ENCODE results near the gene GABARAPL1.

GABARAPL1 gene

DNA sequence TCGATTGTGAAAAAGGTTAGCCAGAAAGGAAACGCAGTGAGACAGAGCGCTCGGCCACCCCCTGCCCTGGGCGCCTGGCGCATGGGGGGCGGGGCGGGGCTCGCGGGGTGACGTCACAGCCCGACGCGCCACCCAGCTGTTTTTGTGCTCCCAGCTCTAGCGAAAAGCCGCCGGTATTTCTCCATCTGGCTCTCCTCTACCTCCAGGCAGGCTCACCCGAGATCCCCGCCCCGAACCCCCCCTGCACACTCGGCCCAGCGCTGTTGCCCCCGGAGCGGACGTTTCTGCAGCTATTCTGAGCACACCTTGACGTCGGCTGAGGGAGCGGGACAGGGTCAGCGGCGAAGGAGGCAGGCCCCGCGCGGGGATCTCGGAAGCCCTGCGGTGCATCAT lies at the start of gene GABARAPL1:
TSS of gene GABARAPL1 (plus strand) at position 139 of the 393 bp plus-strand sequence. CDS start at position 392, 253 bp downstream.
- Histone ChIP-seq H3K4me3 (peak within 1 kb of the TSS; percentile 90), H3K27me3 (ENCODE audit: low read depth) (no peaks in the 10 kb centered on the region), H3K36me3 (replicated peaks) (no peaks in the 10 kb centered on the region; the same call in none of the 2 replicates), H3K9me3 (no peaks in the 10 kb centered on the region), H3K4me1 (peaks cover 13% of the 10 kb centered on the region)
- DNase-seq (ENCODE audit: low spot score in 2 of 2) = peak; percentile 67 to 84
- in situ Hi-C loops (cut with MboI; ENCODE audit: low sequenced_read_pairs) = no loop called here

DNA sequence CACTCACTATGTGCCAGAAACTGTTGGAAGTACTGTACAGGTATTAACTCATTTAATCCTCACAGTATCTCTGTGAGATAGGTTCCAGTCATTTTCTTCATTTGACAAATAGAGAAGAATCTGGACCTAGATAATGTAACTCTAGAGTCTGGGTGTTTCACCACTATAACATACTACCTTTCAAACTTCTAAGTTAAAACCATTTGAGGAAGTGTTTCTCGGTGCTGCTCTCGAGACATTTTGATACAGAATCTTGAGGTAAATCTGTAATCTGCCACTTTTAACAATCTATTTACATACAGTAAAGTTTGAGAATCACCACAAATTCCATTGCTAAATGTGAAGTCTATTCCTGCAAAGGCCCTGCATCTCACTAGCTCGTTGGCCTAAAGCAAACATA lies 49.6 kb upstream of the GABARAPL1 start:
- in situ Hi-C loops (cut with MboI; ENCODE audit: low sequenced_read_pairs) = no loop called here
- Histone ChIP-seq H3K4me3 (no peak overlapping the region), H3K9me3 (no peaks in the 10 kb centered on the region), H3K27me3 (ENCODE audit: low read depth) (no peaks in the 10 kb centered on the region), H3K36me3 (replicated peaks) (no peaks in the 10 kb centered on the region), H3K4me1 (no peaks in the 10 kb centered on the region; the same call in 1 of the 2 replicates)
- no peak for DNase-seq (ENCODE audit: low spot score in 2 of 2)

DNA sequence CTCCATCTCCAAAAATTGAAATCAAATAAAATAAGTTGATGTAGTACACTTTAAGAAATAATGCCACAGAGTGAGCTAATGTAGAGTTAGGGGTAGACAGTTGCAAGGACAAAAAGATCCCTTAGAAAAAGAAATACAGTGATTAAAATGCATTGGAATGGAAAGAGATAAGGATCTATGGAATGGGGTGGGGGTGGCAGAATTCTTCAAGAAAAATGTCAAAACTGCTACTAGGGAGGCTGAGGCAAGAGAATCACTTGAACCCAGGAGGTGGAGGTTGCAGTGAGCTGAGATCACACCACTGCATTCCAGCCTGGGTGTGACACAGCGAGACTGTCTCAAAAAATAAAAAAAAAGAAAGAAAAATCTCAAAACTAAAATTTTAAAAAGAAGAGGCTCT lies 47.3 kb upstream of the GABARAPL1 start:
- H3K27me3 ChIP-seq (ENCODE audit: low read depth) = no peaks in the 10 kb centered on the region
- DNase-seq (ENCODE audit: low spot score in 2 of 2) = no peak
- H3K4me1 ChIP-seq = no peaks in the 10 kb centered on the region; the same call in 1 of the 2 replicates
- H3K36me3 ChIP-seq (replicated peaks) = no peaks in the 10 kb centered on the region
- in situ Hi-C loops (cut with MboI; ENCODE audit: low sequenced_read_pairs) = no loop called here
- H3K9me3 ChIP-seq = no peaks in the 10 kb centered on the region
- no peak overlapping the region for H3K4me3 ChIP-seq

GRCh38 chr12:10167599-10167998 lies 45.1 kb upstream of the GABARAPL1 start:
- in situ Hi-C loops (cut with MboI; ENCODE audit: low sequenced_read_pairs) = no loop called here
- no peaks in the 10 kb centered on the region for H3K27me3 ChIP-seq (ENCODE audit: low read depth)
- H3K9me3 ChIP-seq = no peaks in the 10 kb centered on the region
- H3K4me1 ChIP-seq = no peaks in the 10 kb centered on the region; the same call in 1 of the 2 replicates
- H3K36me3 ChIP-seq (replicated peaks) = no peaks in the 10 kb centered on the region
- no peak overlapping the region for H3K4me3 ChIP-seq
- DNase-seq (ENCODE audit: low spot score in 2 of 2) = no peak

- H3K4me1 ChIP-seq = no peaks in the 10 kb centered on the region; the same call in 1 of the 2 replicates
- DNase-seq (ENCODE audit: low spot score in 2 of 2) = no peak
- H3K4me3 ChIP-seq = no peak overlapping the region
- in situ Hi-C loops (cut with MboI; ENCODE audit: low sequenced_read_pairs) = no loop called here
- no peaks in the 10 kb centered on the region for H3K36me3 ChIP-seq (replicated peaks)
- no peaks in the 10 kb centered on the region for H3K27me3 ChIP-seq (ENCODE audit: low read depth)
- no peaks in the 10 kb centered on the region for H3K9me3 ChIP-seq
These were observed 43.6 kb upstream of the GABARAPL1 start for GRCh38 chr12:10169104-10169503.

- Histone ChIP-seq H3K27me3 (ENCODE audit: low read depth) (no peaks in the 10 kb centered on the region), H3K4me1 (no peaks in the 10 kb centered on the region; the same call in 1 of the 2 replicates), H3K36me3 (replicated peaks) (no peaks in the 10 kb centered on the region), H3K9me3 (no peaks in the 10 kb centered on the region), H3K4me3 (no peak overlapping the region)
- in situ Hi-C loops (cut with MboI; ENCODE audit: low sequenced_read_pairs) = no loop called here
- DNase-seq (ENCODE audit: low spot score in 2 of 2) = no peak
These were observed 42.5 kb upstream of the GABARAPL1 start for GRCh38 chr12:10170216-10170615.

GRCh38 chr12:10171973-10172728 lies 40.5 kb upstream of the GABARAPL1 start, which contains the start of gene OLR1:
Gene OLR1 (minus strand): TSS chr12:10172132. CDS start chr12:10172077, 55 bp downstream.
- H3K4me1 ChIP-seq = no peaks in the 10 kb centered on the region
- H3K4me3 ChIP-seq = no peak within 1 kb of the TSS
- H3K36me3 ChIP-seq (replicated peaks) = no peaks in the 10 kb centered on the region
- no peak for DNase-seq (ENCODE audit: low spot score in 2 of 2)
- no peaks in the 10 kb centered on the region for H3K27me3 ChIP-seq (ENCODE audit: low read depth)
- in situ Hi-C loops (cut with MboI; ENCODE audit: low sequenced_read_pairs) = no loop called here
- no peaks in the 10 kb centered on the region for H3K9me3 ChIP-seq

DNA sequence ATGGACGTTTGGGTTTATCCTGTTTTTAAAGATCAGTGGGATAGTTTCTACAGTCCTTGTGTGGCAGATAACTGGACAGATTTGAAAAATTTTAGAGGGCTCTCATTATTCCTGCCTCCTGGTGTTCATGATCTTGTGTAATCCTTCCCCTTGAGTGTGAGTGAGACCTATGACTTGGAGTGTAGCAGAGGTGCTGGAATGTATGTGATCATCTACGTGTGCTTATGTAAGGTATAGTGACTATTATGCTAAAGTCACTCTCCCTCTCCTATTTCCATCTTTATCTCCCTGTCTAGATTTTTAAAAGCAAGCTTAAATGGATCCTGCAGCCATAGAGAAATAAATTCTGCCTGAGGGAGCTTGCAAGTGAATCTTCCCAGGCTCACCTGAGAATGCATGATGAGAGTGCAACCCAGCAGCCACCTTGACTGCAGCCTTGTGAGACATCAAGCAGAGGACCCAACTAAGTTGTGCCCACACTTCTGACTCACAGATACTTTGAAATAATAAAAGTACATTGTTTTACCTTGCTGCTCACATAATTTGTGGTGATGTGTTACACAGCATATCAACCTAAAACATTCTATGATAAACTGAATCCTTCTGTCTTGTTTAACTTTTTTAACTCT lies 37.6 kb upstream of the GABARAPL1 start:
- in situ Hi-C loops (cut with MboI; ENCODE audit: low sequenced_read_pairs) = no loop called here
- H3K4me3 ChIP-seq = no peak overlapping the region
- no peak for DNase-seq (ENCODE audit: low spot score in 2 of 2)
- H3K9me3 ChIP-seq = no peaks in the 10 kb centered on the region
- no peaks in the 10 kb centered on the region for H3K27me3 ChIP-seq (ENCODE audit: low read depth)
- no peaks in the 10 kb centered on the region for H3K36me3 ChIP-seq (replicated peaks)
- no peaks in the 10 kb centered on the region for H3K4me1 ChIP-seq

DNA sequence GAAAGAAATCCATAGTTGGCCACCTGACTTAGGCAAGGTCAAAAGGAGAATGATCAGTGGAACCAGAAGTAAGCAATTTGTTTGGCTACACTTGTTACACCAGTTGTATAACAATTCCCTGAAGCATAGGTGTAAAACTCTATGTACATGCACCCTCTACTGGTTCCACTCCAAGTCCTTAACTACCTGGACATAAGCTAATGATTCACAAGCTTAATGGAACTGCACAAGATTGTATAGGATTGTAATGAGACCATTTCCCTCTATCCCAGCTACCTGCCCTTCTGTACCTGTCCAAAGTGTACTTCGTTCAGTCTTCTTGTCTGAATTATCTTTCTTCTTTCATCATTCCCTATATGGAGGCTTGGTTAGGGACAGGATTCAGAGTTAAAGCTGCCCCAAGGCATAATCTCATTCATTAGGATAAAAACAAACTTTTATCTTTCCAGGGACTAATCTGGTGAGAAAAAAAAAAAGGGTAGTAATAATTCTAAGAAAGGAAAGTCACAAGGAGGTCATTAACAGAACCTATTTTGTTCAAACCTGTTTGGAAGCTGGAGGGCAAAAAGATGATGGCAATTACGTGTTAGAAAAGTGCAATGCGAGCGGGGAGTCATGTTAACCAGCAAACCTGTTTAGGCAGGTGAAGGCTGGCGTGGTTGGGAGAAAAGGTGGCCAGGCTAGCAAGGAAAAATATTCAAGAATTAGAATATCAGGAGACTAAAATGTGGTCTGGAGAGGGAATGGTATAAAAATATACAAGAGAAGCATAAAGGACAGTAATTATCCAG lies 36.6 kb upstream of the GABARAPL1 start:
- no peaks in the 10 kb centered on the region for H3K36me3 ChIP-seq (replicated peaks)
- H3K9me3 ChIP-seq = no peaks in the 10 kb centered on the region
- H3K27me3 ChIP-seq (ENCODE audit: low read depth) = no peaks in the 10 kb centered on the region
- no peak for DNase-seq (ENCODE audit: low spot score in 2 of 2)
- H3K4me3 ChIP-seq = no peak overlapping the region
- in situ Hi-C loops (cut with MboI; ENCODE audit: low sequenced_read_pairs) = no loop called here
- H3K4me1 ChIP-seq = no peaks in the 10 kb centered on the region

GRCh38 chr12:10178821-10179220 lies 33.9 kb upstream of the GABARAPL1 start, which contains the start of gene TMEM52B:
Gene TMEM52B (plus strand): TSS chr12:10179032. CDS start chr12:10179575, 543 bp downstream.
- in situ Hi-C loops (cut with MboI; ENCODE audit: low sequenced_read_pairs) = no loop called here
- Histone ChIP-seq H3K27me3 (ENCODE audit: low read depth) (no peaks in the 10 kb centered on the region), H3K36me3 (replicated peaks) (no peaks in the 10 kb centered on the region), H3K9me3 (no peaks in the 10 kb centered on the region), H3K4me3 (no peak within 1 kb of the TSS), H3K4me1 (0 out of 2 replicates have a peak, but pooled peaks cover 4% of the 10 kb centered on the region)
- no peak for DNase-seq (ENCODE audit: low spot score in 2 of 2)

DNA sequence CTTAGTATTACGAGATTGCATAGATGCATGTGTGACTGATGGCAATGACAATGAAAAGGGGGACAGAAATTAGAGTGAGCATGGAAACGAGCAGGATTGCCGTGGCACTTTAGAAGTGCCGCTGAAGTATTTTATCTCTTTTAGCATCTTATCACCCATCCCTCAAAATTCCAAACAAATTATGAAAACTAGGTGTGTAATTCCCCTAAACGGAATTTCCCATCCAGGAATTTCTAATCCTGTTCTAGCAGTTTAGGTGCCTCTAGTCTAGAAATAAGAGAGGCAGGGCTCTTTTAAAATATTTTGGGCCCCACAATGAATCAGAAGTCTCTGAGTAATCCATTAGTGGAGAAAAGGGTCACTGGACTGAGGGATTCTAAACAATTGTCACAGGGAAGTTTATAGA lies 32.9 kb upstream of the GABARAPL1 start:
- H3K36me3 ChIP-seq (replicated peaks) = no peaks in the 10 kb centered on the region
- in situ Hi-C loops (cut with MboI; ENCODE audit: low sequenced_read_pairs) = no loop called here
- DNase-seq (ENCODE audit: low spot score in 2 of 2) = no peak
- no peaks in the 10 kb centered on the region for H3K9me3 ChIP-seq
- H3K27me3 ChIP-seq (ENCODE audit: low read depth) = no peaks in the 10 kb centered on the region
- 0 out of 2 replicates have a peak, but pooled peaks cover 4% of the 10 kb centered on the region for H3K4me1 ChIP-seq
- no peak overlapping the region for H3K4me3 ChIP-seq

DNA sequence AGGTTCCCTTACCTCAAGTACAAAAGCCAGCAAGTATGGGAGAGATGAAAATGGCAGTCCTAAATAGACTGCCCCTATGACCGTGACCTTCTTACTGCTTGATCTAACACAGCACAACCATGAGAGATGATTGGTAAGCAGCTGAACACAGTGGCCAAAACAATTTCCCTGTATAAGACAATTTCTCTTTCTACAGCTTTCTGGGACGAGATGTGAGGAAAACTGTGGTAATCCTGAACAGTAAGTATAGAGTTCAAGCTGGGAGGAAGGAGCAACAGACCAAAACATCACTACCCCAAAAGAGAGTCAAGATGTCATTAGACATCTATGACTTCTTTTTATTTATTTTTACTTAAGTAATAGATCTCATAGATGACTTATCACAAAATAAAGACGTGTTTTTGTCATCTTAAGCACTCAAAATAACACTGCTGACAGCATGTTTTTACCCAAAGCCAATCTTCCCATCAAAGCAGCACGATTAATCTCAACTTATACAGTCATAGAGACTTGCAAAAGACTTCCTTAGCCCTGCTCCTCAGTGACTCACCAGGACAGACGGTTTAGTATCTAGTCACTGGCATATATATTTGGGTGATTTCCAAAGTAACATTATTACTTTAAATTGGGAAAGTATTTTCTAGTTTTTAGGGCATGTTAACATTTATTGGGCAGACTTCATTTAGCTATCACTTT lies 30.2 kb upstream of the GABARAPL1 start:
- Histone ChIP-seq H3K9me3 (no peaks in the 10 kb centered on the region), H3K27me3 (ENCODE audit: low read depth) (no peaks in the 10 kb centered on the region), H3K36me3 (replicated peaks) (no peaks in the 10 kb centered on the region), H3K4me3 (no peak overlapping the region), H3K4me1 (0 out of 2 replicates have a peak, but pooled peaks cover 4% of the 10 kb centered on the region)
- in situ Hi-C loops (cut with MboI; ENCODE audit: low sequenced_read_pairs) = no loop called here
- no peak for DNase-seq (ENCODE audit: low spot score in 2 of 2)

GRCh38 chr12:10184261-10184843 lies 28.3 kb upstream of the GABARAPL1 start:
- in situ Hi-C loops (cut with MboI; ENCODE audit: low sequenced_read_pairs) = no loop called here
- no peak for DNase-seq (ENCODE audit: low spot score in 2 of 2)
- Histone ChIP-seq H3K36me3 (replicated peaks) (no peaks in the 10 kb centered on the region), H3K4me3 (no peak overlapping the region), H3K9me3 (no peaks in the 10 kb centered on the region), H3K4me1 (0 out of 2 replicates have a peak, but pooled peaks cover 4% of the 10 kb centered on the region), H3K27me3 (ENCODE audit: low read depth) (no peaks in the 10 kb centered on the region)
